Left lobe of liver (tissue), 2 donors: ENCODE data around the gene LRRC8D. TPM values are rescaled to one million over a fixed set of nuclear protein-coding genes. Genes with fewer than 3 reads are reported as not detected.
"Not testable (repeated sequence)": the region's sequence is repeated elsewhere in the genome, so short reads cannot be mapped to it uniquely, and the experiment has no call there.

Experiments used
- ATAC-seq: fragments of 200-7000 bp; cut with Tn5 transposase; one replicate; pipeline ENCODE4 v1.9.1; 2020; ENCODE audit warnings: mild to moderate bottlenecking, moderate library complexity
- DNase-seq: peaks from one replicate; pipeline ENCODE4 v3.0.0-alpha.2; 2020; ENCODE audit warnings: low spot score
- total RNA-seq: library from RNA; stranded (reverse); gene quantifications from one replicate; pipeline ENCODE4 v1.2.1, GENCODE V29; 2021
- donor health status: DM: no; HTN: no; CAD: no; lungs with moderate emphysema.
- donor health status: DM: no; HTN: yes; CAD: no.

The LRRC8D gene
- total RNA-seq, 1 donor from 2014 or later: 22.1 TPM

DNA sequence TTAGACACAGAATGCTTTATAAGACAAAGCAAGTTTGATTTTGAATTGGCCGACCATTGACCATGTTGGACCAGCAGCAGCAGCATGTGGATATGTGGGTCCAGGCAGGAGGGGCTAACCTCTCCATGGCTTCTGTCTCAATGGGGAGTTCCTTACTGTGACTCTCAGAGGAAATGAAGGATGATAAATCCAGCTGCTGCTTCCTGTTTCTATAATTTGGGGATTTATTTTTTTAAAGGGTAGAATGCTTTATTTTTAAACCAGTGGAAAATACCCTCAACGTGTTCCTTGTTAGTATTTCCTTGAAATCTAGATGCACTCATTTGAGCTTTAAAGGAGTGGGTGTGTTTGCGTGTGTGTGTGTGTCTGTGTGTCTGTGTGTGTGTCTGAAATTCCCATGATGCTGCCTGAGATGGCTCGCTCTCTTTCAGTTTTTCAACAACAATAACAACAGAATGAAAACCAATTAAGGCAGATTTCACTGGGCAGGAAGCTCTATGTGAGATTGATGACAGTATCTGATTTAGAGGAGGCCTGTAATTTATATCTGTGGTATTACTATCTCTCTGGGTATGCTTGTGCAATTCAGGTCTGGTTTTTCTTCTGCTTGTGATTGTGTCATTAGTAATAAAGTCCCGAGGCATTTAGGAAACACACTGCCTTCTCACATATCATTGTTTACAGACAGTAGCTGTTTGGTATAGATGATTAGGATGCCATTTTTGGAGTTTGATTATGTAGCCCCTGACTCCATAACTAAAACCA is 88.0 kb downstream of the LRRC8D start:
- DNase-seq (no peak), ATAC-seq (peak; percentile 29)

DNA sequence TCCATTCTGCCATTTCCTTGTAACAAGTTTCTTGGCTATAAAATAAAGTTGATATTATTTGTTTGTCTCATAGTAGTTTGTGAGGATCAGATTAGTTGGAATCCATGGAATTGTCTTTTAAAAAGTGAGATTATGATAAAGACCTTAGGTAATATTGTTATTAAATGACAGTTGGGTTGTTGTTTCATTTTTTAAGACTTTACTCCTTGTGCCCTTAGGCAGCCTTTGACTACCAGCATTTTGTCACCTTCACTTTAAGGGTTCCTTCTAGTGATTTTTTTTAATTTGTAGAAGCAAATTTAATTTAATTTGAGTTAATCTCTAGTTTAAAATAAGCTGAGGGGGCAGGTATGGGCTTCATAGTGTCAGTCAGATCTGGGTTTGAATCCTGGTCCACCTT is 89.4 kb downstream of the LRRC8D start:
- DNase-seq (no peak), ATAC-seq (no peak)

DNA sequence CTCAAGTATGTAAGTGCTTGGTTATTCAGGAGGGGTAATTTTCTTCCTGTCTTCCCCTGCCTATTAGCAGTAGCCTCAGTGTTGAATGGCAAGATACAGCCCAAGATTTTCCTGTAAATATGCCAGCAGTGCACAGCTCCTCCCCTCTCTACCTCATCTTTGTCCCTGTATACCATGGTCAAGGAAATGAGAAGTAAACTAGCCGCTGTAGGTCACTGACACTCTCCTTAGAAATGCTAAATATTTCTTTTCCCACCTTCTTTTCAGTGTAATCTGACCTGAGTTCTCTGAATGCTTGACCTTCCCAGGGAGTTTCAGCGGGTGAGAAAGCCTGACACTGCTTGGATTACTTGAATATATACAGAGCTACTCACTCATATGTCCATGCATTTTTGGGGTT is 89.9 kb downstream of the LRRC8D start:
- no peak for ATAC-seq
- no peak for DNase-seq

DNA sequence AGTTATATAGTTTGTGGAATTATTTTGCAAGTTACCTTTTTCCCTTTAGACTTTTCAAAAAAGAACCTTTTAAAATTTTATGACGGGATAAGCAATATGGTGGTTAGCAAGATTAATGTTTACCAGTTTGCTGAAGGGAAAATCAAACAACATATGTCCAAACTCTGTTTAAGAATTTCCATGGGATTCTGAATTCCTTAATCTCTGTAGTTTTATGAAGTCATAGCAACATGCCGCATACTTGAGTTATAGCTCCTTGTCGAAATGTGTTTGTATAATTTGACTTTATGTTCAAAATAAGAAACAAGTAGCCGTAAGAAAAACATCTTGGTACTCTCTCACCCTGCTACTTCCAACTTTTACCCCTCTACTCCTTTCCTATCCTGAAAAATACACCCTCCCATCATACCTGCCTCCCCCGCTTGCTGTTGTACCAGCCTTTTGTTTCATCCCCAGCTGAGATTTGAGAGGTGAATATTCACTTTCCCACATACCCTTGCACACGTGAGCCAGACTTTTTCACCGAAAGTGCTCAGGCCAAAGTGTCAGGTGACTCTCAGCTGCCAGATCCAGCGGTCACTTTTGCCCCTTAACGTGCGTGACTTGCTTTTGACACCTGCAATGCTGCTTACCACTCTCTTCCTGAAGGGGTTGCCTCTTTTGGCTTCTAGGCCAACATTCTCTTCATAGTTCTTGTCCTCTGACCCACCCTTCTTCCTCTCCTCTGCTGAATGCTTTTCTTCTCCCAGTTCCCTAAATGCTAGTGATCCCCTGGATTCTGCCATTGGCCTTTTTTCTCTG is 90.6 kb downstream of the LRRC8D start:
- no peak for DNase-seq

DNA sequence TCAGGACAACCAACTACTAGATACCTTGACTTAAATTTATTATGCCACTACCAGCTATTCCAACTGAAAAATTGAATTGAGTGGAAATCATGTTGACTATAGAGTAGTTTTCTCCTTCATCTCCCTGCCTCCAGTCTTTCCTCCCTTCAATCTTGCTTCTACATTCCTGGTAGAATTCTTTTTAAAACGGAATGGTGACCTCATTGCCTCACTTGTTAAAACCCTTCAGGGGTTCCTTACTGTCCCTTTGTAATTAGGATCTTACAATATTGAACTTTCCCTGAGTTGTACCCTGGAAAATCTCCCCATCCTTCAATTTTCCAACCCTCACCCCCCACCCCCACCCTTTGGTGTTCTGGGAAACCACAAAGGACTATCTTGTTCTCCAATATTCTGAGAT is 91.2 kb downstream of the LRRC8D start:
- no peak for ATAC-seq
- DNase-seq: no peak

More for the DNA sequence above, 90.6 kb downstream of the LRRC8D start:
- no peak for ATAC-seq

DNA sequence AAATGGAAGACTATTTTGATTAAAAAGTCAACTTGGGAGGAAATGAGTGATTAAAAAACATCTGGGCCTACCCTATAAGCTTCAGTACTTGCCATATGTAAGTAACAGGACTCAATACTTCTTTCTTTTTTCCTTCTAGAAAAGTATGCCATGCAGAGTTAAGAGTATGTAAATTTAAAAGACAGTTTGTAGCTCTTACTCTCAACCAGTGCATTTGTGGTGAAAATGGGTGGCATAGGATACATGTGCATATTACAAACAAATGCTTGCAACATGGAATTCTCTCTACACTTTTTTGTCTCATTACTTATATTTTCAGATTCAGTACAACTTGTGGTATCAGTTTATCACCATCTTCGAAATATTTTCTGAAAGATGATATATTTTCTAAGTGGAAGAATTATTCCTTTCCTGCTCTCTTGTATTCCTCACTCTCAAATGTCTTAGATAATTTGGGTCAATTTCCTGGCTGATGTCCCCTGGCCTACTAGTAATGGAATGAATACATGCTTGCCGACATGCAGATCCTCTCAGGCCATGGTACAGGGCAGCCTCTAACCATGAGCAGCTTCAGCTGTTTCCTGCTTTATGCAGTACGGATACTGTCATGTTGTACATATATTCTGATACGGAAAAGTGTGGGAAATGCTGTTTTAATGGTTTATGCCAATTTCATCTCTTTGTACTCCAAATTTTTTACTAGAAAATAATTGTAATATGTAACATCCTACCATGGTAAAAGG is 92.7 kb downstream of the LRRC8D start:
- DNase-seq (no peak), ATAC-seq (no peak)

DNA sequence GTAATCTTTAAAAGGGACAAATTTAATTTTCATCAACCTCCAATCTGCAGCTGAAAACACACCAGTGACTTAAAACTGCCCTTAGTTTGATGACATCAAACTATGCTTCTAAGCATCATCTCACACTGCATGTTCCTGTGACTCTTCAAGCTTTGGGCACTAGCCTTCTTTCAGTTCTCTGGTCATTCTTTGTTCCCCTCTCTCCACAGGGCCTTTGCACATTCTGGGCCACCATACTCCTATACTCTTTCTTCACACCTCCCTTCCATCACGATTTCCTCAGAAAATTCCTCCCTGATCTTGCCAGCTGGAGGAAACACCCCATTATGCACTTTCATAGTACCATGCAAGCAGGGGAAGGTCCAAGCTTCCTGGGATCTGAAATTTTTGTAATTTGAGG is 96.5 kb downstream of the LRRC8D start:
- ATAC-seq: no peak
- no peak for DNase-seq

DNA sequence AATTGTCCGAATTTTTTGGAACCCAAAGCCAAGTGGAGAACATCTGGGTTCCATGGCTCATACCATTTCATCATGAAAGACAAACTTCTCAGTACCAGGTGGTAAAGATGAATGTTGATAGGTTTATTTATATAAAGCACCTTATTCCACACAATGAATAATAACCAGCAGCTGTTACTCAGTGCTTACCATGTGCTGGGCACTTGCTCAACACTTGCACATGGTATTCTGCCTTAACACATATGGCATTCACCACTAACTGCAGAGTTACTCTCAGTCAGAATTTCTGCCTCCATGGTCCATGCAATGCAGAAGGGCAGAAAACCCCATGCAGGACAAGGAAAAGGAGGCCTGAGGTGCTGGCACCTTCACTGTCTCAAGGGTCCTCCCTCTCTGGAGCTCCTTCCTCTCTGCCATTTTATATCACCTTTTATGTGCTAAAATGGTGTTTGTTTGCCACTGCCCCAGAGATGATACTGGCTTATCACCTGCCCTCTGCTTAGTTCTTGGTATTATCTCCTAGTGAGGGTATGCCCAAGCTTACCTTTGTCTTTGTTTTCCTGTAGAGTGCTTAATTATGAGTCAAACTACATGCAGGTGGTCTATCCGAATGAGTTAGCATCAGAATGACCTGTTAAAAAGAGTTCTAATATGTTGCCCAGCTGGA is 97.4 kb downstream of the LRRC8D start:
- DNase-seq (no peak), ATAC-seq (no peak)

DNA sequence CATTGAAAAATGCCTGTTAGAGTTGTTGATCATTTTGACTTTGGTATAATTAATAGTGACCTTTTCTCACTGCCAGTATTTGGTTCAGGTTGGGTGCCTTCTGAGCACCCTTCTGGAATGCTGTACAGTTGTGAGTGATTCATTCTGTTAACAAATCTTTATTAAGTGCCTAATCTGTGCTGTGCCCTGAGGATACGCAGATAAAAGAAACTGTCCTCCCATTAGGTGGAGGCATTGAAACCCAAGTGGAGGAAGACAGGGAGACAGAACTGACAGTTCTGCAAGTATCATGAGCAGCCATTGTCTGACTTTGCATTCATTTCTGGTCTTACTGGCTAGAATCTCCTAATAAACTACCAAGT is 97.9 kb downstream of the LRRC8D start:
- DNase-seq (no peak), ATAC-seq (no peak)

DNA sequence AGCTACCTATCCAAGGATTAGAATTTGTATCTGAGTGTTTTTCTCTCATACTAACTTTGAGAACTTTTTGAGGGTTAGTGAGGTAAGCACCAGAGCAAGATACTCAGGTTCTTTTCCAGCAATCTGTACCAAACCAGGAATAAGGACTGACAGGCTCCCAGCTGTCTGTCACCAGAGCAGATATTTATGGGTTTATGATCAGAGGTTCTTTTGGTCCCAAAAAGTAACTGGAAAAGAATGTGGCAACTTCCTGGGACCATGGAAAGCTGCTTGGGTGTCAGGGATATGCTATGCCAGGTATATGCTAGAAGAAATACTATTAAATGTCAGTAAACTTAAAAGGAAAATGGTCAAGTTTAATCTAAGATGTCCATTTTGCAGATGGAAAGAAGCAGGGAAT is 98.3 kb downstream of the LRRC8D start:
- ATAC-seq (no peak), DNase-seq (no peak)

DNA sequence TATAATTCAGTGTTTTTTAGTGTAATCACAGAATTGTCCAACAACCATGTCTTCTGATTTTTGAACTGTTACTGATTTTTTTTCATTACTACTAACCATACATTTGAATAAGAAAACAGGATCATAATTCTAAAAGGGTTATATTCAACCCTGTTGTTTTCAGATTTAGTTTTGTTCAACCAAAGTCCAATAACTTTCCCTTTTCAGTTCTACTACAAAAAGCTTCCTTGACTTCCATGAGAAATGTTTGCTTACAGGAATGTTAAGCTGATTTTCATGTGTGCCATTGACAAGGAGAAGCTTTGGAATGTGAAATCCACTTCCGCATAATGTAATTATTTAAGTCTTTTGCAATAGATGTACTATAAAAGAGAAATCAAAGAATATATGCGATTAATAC is 102.1 kb downstream of the LRRC8D start:
- DNase-seq (no peak), ATAC-seq (no peak)

DNA sequence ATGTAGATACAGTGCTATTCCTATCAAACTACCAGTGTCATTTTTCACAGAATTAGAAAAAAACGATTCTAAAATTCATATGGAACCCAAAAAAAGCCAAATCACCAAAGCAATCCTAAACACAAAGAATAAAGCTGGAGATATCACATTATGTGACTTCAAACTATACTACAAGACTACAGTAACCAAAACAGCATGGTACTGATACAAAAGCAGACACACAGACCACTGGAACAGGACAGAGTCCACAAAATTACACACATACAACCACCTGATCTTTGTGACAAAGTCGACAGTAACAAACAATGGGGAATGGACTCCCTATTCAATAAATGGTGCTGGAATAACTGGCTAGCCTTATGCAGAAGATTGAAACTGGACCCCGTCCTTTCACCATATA is 102.7 kb downstream of the LRRC8D start:
- no peak for ATAC-seq
- no peak for DNase-seq

DNA sequence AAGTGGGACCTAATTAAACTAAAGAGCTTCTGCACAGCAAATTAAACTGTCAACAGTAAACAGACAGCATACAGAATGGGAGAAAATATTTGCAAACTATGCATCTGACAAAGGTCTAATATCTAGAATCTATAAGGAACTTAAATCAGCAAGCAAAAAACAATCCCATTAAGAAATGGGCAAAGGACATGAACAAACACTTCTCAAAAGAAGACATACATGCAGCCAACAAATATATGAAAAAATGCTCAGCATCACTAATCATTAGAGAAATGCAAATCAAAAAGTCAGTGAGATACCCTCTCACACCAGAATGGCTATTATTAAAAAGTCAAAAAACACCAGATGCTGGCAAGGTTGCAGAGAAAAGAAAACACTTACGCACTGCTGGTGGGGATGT is 103.2 kb downstream of the LRRC8D start:
- not testable (repeated sequence) for ATAC-seq, DNase-seq

DNA sequence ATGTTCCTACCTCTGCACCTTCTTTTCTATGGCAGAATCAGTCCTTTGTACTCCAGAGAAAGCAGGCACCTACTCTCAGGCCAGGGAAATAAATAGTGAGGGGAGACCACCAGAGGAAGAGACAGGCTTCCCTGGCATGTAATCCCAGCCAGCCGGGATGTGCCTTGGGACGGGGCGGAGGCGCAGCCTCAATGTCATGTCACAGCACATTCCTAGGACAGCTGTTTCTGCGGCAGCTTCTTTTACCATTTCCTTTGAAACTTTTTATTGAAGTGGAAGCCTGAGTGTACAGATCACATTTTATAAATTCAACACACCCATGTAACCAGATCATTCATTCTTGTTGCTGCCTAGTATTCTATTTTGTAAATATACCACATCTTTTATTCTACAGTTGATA is 106.2 kb downstream of the LRRC8D start:
- no peak for ATAC-seq
- no peak for DNase-seq

DNA sequence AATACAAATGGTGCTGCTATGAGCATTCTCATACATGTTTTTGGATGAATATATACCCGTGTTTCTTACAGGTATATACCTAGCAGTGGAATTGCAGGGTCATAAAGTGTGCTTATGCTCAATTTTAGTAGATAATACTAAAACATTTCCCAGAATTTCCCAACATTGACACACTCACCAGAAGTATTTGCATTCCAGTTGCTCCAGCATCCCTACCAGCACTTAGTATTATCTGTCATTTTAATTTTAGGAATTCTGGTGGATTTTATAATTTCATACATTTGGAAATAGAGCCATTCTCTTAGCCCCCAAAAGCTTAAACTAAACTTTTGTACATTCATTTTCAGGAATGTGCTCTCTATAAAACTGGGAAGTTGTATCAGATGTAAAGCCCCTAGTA is 106.6 kb downstream of the LRRC8D start:
- DNase-seq (no peak), ATAC-seq (no peak)

DNA sequence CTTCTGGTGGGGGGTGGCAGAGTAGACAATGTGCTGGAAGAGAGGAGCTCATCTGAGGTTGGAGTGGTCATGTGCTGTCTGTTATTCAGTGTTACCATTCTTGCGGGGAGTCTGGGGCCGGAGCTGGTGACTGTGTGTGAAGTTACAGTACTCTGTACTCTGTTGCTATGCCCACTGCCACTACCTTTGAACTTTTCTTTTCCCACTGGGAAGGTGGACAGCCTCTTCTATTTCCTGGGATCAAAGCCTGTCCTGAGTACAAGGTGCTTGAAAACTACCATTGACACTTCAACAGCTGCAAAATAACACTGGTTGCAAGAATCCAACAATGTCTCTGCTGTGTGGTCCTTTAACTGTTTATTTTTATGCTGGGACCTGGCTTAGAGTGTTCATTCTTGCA is 107.7 kb downstream of the LRRC8D start:
- no peak for DNase-seq
- peak; percentile 64 for ATAC-seq

DNA sequence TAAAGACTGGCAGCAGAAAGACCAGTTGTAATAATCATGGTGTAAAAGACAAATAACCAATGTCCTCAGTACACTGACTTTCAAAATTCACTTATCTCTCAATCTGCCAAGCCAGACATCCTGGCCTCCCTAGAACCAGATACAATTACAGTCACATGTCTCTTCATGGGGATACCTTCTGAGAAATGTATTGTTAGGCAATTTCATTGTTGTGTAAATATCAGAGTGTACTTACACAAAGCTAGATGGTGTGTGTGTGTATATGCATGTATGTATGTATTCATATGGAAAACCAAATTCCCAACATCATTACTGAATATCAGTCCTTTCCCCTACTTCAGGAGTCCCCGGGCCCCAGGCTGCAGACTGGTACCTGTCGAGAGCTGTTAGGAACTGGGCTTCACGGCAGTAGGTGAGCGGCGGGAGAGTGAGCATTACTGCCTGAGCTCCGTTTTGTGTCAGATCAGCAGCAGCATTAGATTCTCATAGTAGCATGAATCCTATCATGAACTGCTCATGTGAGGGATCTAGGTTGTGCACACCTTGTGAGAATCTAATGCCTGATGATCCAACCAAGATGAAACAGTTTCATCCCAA is 108.7 kb downstream of the LRRC8D start:
- no peak for ATAC-seq
- DNase-seq: no peak

DNA sequence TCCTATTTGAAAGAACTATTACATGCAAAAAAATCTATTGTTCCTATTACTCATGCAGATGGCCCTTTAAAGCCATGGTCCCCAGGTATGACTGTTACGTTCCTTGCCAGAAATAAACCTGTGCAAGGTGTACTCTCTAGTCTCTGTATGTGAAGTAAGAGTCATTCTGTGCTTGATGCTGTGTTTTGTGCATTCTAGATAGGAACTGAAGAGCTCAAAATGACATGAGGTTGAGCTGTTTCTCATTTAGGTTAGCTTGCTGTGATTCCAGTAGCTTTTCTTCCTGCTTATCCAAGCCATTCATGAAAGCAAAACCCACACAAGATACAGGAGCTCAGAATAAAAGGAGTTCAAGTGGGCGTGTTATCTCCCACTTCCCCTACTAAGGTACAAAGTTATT is 109.7 kb downstream of the LRRC8D start:
- ATAC-seq (no peak), DNase-seq (no peak)

DNA sequence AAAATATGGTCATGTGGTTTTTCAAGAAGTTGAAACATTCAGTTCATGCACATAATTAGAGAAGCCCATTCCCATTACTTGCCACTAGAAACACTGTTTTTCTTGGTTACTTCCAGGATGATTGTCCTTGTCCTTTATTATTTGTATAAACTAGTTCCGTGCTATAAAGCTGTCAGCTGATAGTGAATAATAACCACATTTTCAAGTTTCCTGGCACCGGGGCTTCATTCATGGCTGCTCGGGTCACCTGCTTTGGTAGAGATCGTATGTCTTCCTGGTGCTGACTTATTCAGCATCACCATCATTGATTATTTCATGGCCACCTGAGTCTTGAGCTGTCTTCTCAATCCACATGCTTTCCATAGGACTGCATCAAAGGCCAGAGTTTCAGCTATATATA is 111.1 kb downstream of the LRRC8D start:
- DNase-seq (no peak), ATAC-seq (no peak)

DNA sequence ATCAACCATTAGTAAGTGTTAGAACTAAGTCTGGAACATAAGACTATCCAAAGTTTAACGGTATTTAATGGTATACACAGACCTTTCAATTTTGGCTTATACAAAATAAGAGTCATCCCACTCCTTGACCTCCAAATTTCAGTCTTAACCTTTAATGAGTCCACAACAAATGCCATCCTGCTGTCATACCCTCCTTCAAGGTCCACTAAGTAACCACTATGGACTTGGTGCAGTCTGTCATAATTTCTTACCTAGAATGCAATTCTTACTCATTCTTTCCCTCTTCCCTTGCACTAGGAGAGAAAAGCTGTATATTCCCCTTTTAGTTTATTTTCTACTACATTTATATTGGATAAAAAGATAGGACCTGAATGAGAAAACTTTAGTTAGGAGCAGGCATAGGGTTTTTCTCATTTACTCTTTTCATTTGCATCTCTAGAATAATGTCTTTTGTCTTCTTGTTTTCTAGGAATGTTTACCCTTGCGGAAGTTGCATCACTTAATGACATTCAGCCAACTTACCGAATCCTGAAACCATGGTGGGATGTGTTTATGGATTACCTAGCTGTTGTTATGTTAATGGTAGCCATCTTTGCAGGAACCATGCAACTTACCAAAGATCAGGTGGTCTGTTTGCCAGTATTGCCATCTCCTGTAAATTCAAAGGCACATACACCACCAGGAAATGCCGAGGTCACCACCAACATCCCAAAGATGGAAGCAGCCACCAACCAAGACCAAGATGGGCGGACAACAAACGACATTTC is 111.9 kb downstream of the LRRC8D start:
- ATAC-seq (no peak), DNase-seq (no peak)
